ENCODE data around the gene RPS6KA2.

- TF ChIP-seq CTCF (optimal IDR thresholded peaks at IDR 0.05 in 1 of 3, IDR thresholded peaks at IDR 0.05 in 1 of 3, conservative IDR thresholded peaks at IDR 0.05 in 1 of 3; ENCODE audit: extremely low read depth in 1 of 3, insufficient read depth in 2 of 3, low read length in 3 of 3) (no peak), EZH2 (IDR thresholded peaks at IDR 0.05; ENCODE audit: low read length) (no peak)
These were observed 139.9 kb downstream of the RPS6KA2 start for GRCh38 chr6:166487148-166487547.
